ENCODE results near the gene APEH.

The APEH gene

GRCh38 chr3:49662021-49662420 lies 12.1 kb upstream of the APEH start:
- no peaks in the 10 kb centered on the region for H3K9me3 ChIP-seq (ENCODE audit: insufficient read depth, low read depth, low read length)
- H3K4me3 ChIP-seq (ENCODE audit: low read length) = no peak overlapping the region
- no peaks in the 10 kb centered on the region for H3K36me3 ChIP-seq (ENCODE audit: insufficient read depth, low read depth, low read length)
- H3K4me1 ChIP-seq (ENCODE audit: insufficient read depth, low read length) = no peaks in the 10 kb centered on the region
- no peaks in the 10 kb centered on the region for H3K27me3 ChIP-seq (ENCODE audit: insufficient read depth, low read length)
- no peak overlapping the region for H3K27ac ChIP-seq (ENCODE audit: low read length)
- H3K9ac ChIP-seq (ENCODE audit: low read depth, low read length) = no peak overlapping the region

- no peak overlapping the region for H3K9ac ChIP-seq (ENCODE audit: low read depth, low read length)
- no peaks in the 10 kb centered on the region for H3K27me3 ChIP-seq (ENCODE audit: insufficient read depth, low read length)
- H3K4me1 ChIP-seq (ENCODE audit: insufficient read depth, low read length) = no peaks in the 10 kb centered on the region
- H3K27ac ChIP-seq (ENCODE audit: low read length) = no peak overlapping the region
- no peak overlapping the region for H3K4me3 ChIP-seq (ENCODE audit: low read length)
- no peaks in the 10 kb centered on the region for H3K9me3 ChIP-seq (ENCODE audit: insufficient read depth, low read depth, low read length)
- H3K36me3 ChIP-seq (ENCODE audit: insufficient read depth, low read depth, low read length) = no peaks in the 10 kb centered on the region
These were observed 11.3 kb upstream of the APEH start for GRCh38 chr3:49662720-49663413.

- Histone ChIP-seq H3K4me1 (ENCODE audit: insufficient read depth, low read length) (no peaks in the 10 kb centered on the region), H3K27me3 (ENCODE audit: insufficient read depth, low read length) (no peaks in the 10 kb centered on the region), H3K9me3 (ENCODE audit: insufficient read depth, low read depth, low read length) (no peaks in the 10 kb centered on the region), H3K9ac (ENCODE audit: low read depth, low read length) (no peak overlapping the region), H3K27ac (ENCODE audit: low read length) (no peak overlapping the region), H3K36me3 (ENCODE audit: insufficient read depth, low read depth, low read length) (no peaks in the 10 kb centered on the region), H3K4me3 (ENCODE audit: low read length) (no peak overlapping the region)
These were observed 10.3 kb upstream of the APEH start for GRCh38 chr3:49663831-49664230.

- H3K4me1 ChIP-seq (ENCODE audit: insufficient read depth, low read length) = no peaks in the 10 kb centered on the region
- H3K4me3 ChIP-seq (ENCODE audit: low read length) = no peak overlapping the region
- H3K9ac ChIP-seq (ENCODE audit: low read depth, low read length) = no peak overlapping the region
- no peaks in the 10 kb centered on the region for H3K36me3 ChIP-seq (ENCODE audit: insufficient read depth, low read depth, low read length)
- no peaks in the 10 kb centered on the region for H3K9me3 ChIP-seq (ENCODE audit: insufficient read depth, low read depth, low read length)
- no peak overlapping the region for H3K27ac ChIP-seq (ENCODE audit: low read length)
- H3K27me3 ChIP-seq (ENCODE audit: insufficient read depth, low read length) = no peaks in the 10 kb centered on the region
These were observed 9.9 kb upstream of the APEH start for GRCh38 chr3:49664300-49664699.

GRCh38 chr3:49665822-49666519 lies 8.2 kb upstream of the APEH start:
- no peaks in the 10 kb centered on the region for H3K9me3 ChIP-seq (ENCODE audit: insufficient read depth, low read depth, low read length)
- H3K4me3 ChIP-seq (ENCODE audit: low read length) = no peak overlapping the region
- no peaks in the 10 kb centered on the region for H3K27me3 ChIP-seq (ENCODE audit: insufficient read depth, low read length)
- H3K36me3 ChIP-seq (ENCODE audit: insufficient read depth, low read depth, low read length) = no peaks in the 10 kb centered on the region
- no peak overlapping the region for H3K27ac ChIP-seq (ENCODE audit: low read length)
- no peak overlapping the region for H3K9ac ChIP-seq (ENCODE audit: low read depth, low read length)
- H3K4me1 ChIP-seq (ENCODE audit: insufficient read depth, low read length) = no peaks in the 10 kb centered on the region

- Histone ChIP-seq H3K4me3 (ENCODE audit: low read length) (no peak overlapping the region), H3K9me3 (ENCODE audit: insufficient read depth, low read depth, low read length) (no peaks in the 10 kb centered on the region), H3K27ac (ENCODE audit: low read length) (no peak overlapping the region)
These were observed 7.6 kb upstream of the APEH start for GRCh38 chr3:49666592-49666991.

GRCh38 chr3:49667701-49668413 lies 6.3 kb upstream of the APEH start:
- H3K4me1 ChIP-seq (ENCODE audit: insufficient read depth, low read length) = no peaks in the 10 kb centered on the region
- no peaks in the 10 kb centered on the region for H3K27me3 ChIP-seq (ENCODE audit: insufficient read depth, low read length)
- H3K9me3 ChIP-seq (ENCODE audit: insufficient read depth, low read depth, low read length) = no peaks in the 10 kb centered on the region
- H3K4me3 ChIP-seq (ENCODE audit: low read length) = no peak overlapping the region
- H3K27ac ChIP-seq (ENCODE audit: low read length) = no peak overlapping the region
- H3K36me3 ChIP-seq (ENCODE audit: insufficient read depth, low read depth, low read length) = no peaks in the 10 kb centered on the region
- H3K9ac ChIP-seq (ENCODE audit: low read depth, low read length) = no peak overlapping the region

More at GRCh38 chr3:49666592-49666991, 7.6 kb upstream of the APEH start:
- Histone ChIP-seq H3K27me3 (ENCODE audit: insufficient read depth, low read length) (no peaks in the 10 kb centered on the region), H3K9ac (ENCODE audit: low read depth, low read length) (peak overlapping the region; percentile 21; the same call in 1 of the 2 replicates), H3K4me1 (ENCODE audit: insufficient read depth, low read length) (no peaks in the 10 kb centered on the region), H3K36me3 (ENCODE audit: insufficient read depth, low read depth, low read length) (no peaks in the 10 kb centered on the region)

- Histone ChIP-seq H3K4me3 (ENCODE audit: low read length) (no peak overlapping the region), H3K36me3 (ENCODE audit: insufficient read depth, low read depth, low read length) (no peaks in the 10 kb centered on the region), H3K27ac (ENCODE audit: low read length) (no peak overlapping the region), H3K9me3 (ENCODE audit: insufficient read depth, low read depth, low read length) (no peaks in the 10 kb centered on the region), H3K9ac (ENCODE audit: low read depth, low read length) (no peak overlapping the region), H3K4me1 (ENCODE audit: insufficient read depth, low read length) (no peaks in the 10 kb centered on the region), H3K27me3 (ENCODE audit: insufficient read depth, low read length) (no peaks in the 10 kb centered on the region)
These were observed 5.7 kb upstream of the APEH start for GRCh38 chr3:49668414-49668797.

GRCh38 chr3:49668861-49669260 lies 5.3 kb upstream of the APEH start:
- Histone ChIP-seq H3K9me3 (ENCODE audit: insufficient read depth, low read depth, low read length) (no peaks in the 10 kb centered on the region), H3K4me3 (ENCODE audit: low read length) (no peak overlapping the region), H3K27me3 (ENCODE audit: insufficient read depth, low read length) (no peaks in the 10 kb centered on the region), H3K36me3 (ENCODE audit: insufficient read depth, low read depth, low read length) (no peaks in the 10 kb centered on the region), H3K4me1 (ENCODE audit: insufficient read depth, low read length) (no peaks in the 10 kb centered on the region), H3K9ac (ENCODE audit: low read depth, low read length) (no peak overlapping the region), H3K27ac (ENCODE audit: low read length) (no peak overlapping the region)

GRCh38 chr3:49669352-49669751 lies 4.8 kb upstream of the APEH start:
- Histone ChIP-seq H3K36me3 (ENCODE audit: insufficient read depth, low read depth, low read length) (no peaks in the 10 kb centered on the region), H3K4me1 (ENCODE audit: insufficient read depth, low read length) (no peaks in the 10 kb centered on the region), H3K27ac (ENCODE audit: low read length) (no peak overlapping the region)

GRCh38 chr3:49670940-49671290 lies 3.2 kb upstream of the APEH start:
- Histone ChIP-seq H3K9ac (ENCODE audit: low read depth, low read length) (no peak overlapping the region), H3K4me3 (ENCODE audit: low read length) (no peak overlapping the region), H3K27ac (ENCODE audit: low read length) (no peak overlapping the region), H3K36me3 (ENCODE audit: insufficient read depth, low read depth, low read length) (peaks cover 5% of the 10 kb centered on the region), H3K4me1 (ENCODE audit: insufficient read depth, low read length) (0 out of 2 replicates have a peak, but pooled peaks cover 4% of the 10 kb centered on the region), H3K27me3 (ENCODE audit: insufficient read depth, low read length) (no peaks in the 10 kb centered on the region), H3K9me3 (ENCODE audit: insufficient read depth, low read depth, low read length) (no peaks in the 10 kb centered on the region)

More at GRCh38 chr3:49669352-49669751, 4.8 kb upstream of the APEH start:
- H3K9ac ChIP-seq (ENCODE audit: low read depth, low read length) = no peak overlapping the region
- no peak overlapping the region for H3K4me3 ChIP-seq (ENCODE audit: low read length)
- H3K27me3 ChIP-seq (ENCODE audit: insufficient read depth, low read length) = no peaks in the 10 kb centered on the region
- H3K9me3 ChIP-seq (ENCODE audit: insufficient read depth, low read depth, low read length) = no peaks in the 10 kb centered on the region
